Trophoblast cell (in vitro differentiated cells and primary cell): Measurements from ENCODE around the gene CD300C.

Experiments used
- DNase-seq, 2 donors: peaks; one replicate each; pipeline ENCODE4 v3.0.0-alpha.2; 2016
- H2AFZ ChIP-seq: 2 replicates; pipeline ENCODE4 v1.6.1; 2013; ENCODE audit warnings: low read length, moderate library complexity, mild to moderate bottlenecking; ENCODE audit not compliant: insufficient read depth, poor library complexity
- H2AK5ac ChIP-seq: 2 replicates; pipeline ENCODE4 v1.6.1; 2013; ENCODE audit warnings: mild to moderate bottlenecking, low read length
- H2BK120ac ChIP-seq: 2 replicates; pipeline ENCODE4 v1.6.1; 2013; ENCODE audit warnings: low read length, mild to moderate bottlenecking, moderate library complexity; ENCODE audit not compliant: insufficient read depth, poor library complexity
- H2BK12ac ChIP-seq: 2 replicates; pipeline ENCODE4 v1.6.1; 2013; ENCODE audit warnings: mild to moderate bottlenecking, low read length, moderate library complexity
- H2BK5ac ChIP-seq: 2 replicates; pipeline ENCODE4 v1.6.1; 2013; ENCODE audit warnings: low read length, low read depth, moderate library complexity, mild to moderate bottlenecking; ENCODE audit not compliant: poor library complexity
- H3K14ac ChIP-seq: 2 replicates; pipeline ENCODE4 v1.6.1; 2013; ENCODE audit warnings: mild to moderate bottlenecking, low read length
- H3K18ac ChIP-seq: 2 replicates; pipeline ENCODE4 v1.6.1; 2013; ENCODE audit warnings: mild to moderate bottlenecking, low read length
- H3K23ac ChIP-seq: 2 replicates; pipeline ENCODE4 v1.6.1; 2013; ENCODE audit warnings: low read length
- H3K27ac ChIP-seq: 2 replicates; pipeline ENCODE4 v1.5.1; 2013; ENCODE audit warnings: low read depth, mild to moderate bottlenecking, inconsistent platforms, low read length, moderate library complexity
- H3K27me3 ChIP-seq: 2 replicates; pipeline ENCODE4 v1.6.1; 2013; ENCODE audit warnings: inconsistent platforms, mild to moderate bottlenecking, low read length, moderate library complexity; ENCODE audit not compliant: insufficient read depth
- H3K36me3 ChIP-seq, 2 experiments: 1 replicate in 1 of 2; 2 replicates in 1 of 2; pipeline ENCODE4 v1.6.1; 2013; ENCODE audit warnings: low read length in 2 of 2, mild to moderate bottlenecking in 2 of 2, moderate library complexity in 1 of 2; ENCODE audit not compliant: insufficient read depth in 2 of 2, control insufficient read depth in 1 of 2
- H3K4ac ChIP-seq: 2 replicates; pipeline ENCODE4 v1.6.1; 2013; ENCODE audit warnings: low read depth, mild to moderate bottlenecking, low read length, moderate library complexity
- H3K4me1 ChIP-seq, 2 experiments: 1 replicate in 1 of 2; 2 replicates in 1 of 2; pipeline ENCODE4 v1.6.1; 2013; ENCODE audit warnings: low read length in 2 of 2, mild to moderate bottlenecking in 2 of 2, moderate library complexity in 1 of 2; ENCODE audit not compliant: insufficient read depth in 2 of 2, control insufficient read depth in 1 of 2
- H3K4me2 ChIP-seq: 2 replicates; pipeline ENCODE4 v1.6.1; 2013; ENCODE audit warnings: inconsistent platforms, mild to moderate bottlenecking, low read length, moderate library complexity
- H3K4me3 ChIP-seq: 2 replicates; pipeline ENCODE4 v1.5.1; 2013; ENCODE audit warnings: mild to moderate bottlenecking, low read depth, low read length, inconsistent platforms
- H3K79me1 ChIP-seq: one replicate; pipeline ENCODE4 v1.6.1; 2013; ENCODE audit warnings: low read length
- H3K79me2 ChIP-seq: 2 replicates; pipeline ENCODE4 v1.6.1; 2013; ENCODE audit warnings: low read length, mild to moderate bottlenecking; ENCODE audit not compliant: control insufficient read depth, insufficient read depth, poor library complexity
- H3K9ac ChIP-seq: 2 replicates; pipeline ENCODE4 v1.6.1; 2013; ENCODE audit warnings: mild to moderate bottlenecking, low read length
- H3K9me3 ChIP-seq: 2 replicates; pipeline ENCODE4 v1.6.1; 2013; ENCODE audit warnings: low read depth, mild to moderate bottlenecking, control low read depth, inconsistent platforms, low read length; ENCODE audit not compliant: insufficient read depth
- H4K12ac ChIP-seq: 2 replicates; pipeline ENCODE4 v1.6.1; 2013; ENCODE audit warnings: low read depth, mild to moderate bottlenecking, low read length, moderate library complexity
- H4K8ac ChIP-seq: 2 replicates; pipeline ENCODE4 v1.6.1; 2013; ENCODE audit warnings: low read depth, mild to moderate bottlenecking, low read length, moderate library complexity
- H4K91ac ChIP-seq: one replicate; pipeline ENCODE4 v1.6.1; 2013; ENCODE audit warnings: low read depth, mild to moderate bottlenecking, low read length, moderate library complexity
- WGBS: extraction: QIAGEN DNeasy Blood & Tissue Kit; methylation state at CpG from one replicate; pipeline ENCODE4 v1.1.7; 2013; ENCODE audit warnings: missing lambda C conversion rate; ENCODE audit not compliant: insufficient read length, insufficient coverage; ENCODE audit errors: extremely low coverage; 5-methylcytosine and 5-hydroxymethylcytosine counted together

The CD300C gene

GRCh38 chr17:74524653-74525464 is 21.1 kb downstream of the CD300C start:
- Histone ChIP-seq H3K9me3 (peaks cover 27% of the 10 kb centered on the region), H3K79me1 (no peaks in the 10 kb centered on the region), H3K4me1 (no peaks in the 10 kb centered on the region), H3K9ac (no peak overlapping the region), H2AFZ (no peak overlapping the region), H2BK12ac (no peak overlapping the region), H3K27ac (no peak overlapping the region), H3K4me3 (no peak overlapping the region), H3K79me2 (no peaks in the 10 kb centered on the region), H4K12ac (no peak overlapping the region), H3K4ac (no peak overlapping the region), H4K91ac (no peak overlapping the region), H4K8ac (no peak overlapping the region), H2AK5ac (no peak overlapping the region), H3K36me3 (no peaks in the 10 kb centered on the region), H2BK5ac (no peak overlapping the region), H3K27me3 (no peaks in the 10 kb centered on the region), H2BK120ac (no peak overlapping the region), H3K14ac (no peak overlapping the region), H3K4me2 (no peak overlapping the region), H3K23ac (no peak overlapping the region), H3K18ac (no peak overlapping the region)
- no peak for DNase-seq
- WGBS = no CpG with 5 or more reads among the region's 11 CpGs

GRCh38 chr17:74523308-74523707 is 22.6 kb downstream of the CD300C start:
- Histone ChIP-seq H3K4me1 (no peaks in the 10 kb centered on the region), H3K4me2 (no peak overlapping the region), H4K91ac (no peak overlapping the region), H2AK5ac (no peak overlapping the region), H3K27me3 (no peaks in the 10 kb centered on the region), H4K12ac (no peak overlapping the region), H3K79me2 (no peaks in the 10 kb centered on the region), H3K9ac (no peak overlapping the region), H3K18ac (no peak overlapping the region), H3K79me1 (no peaks in the 10 kb centered on the region), H3K4ac (no peak overlapping the region), H3K9me3 (peaks cover 28% of the 10 kb centered on the region), H2BK120ac (no peak overlapping the region), H2AFZ (no peak overlapping the region), H3K14ac (no peak overlapping the region), H3K36me3 (no peaks in the 10 kb centered on the region), H3K27ac (no peak overlapping the region), H4K8ac (no peak overlapping the region), H2BK12ac (no peak overlapping the region), H3K23ac (no peak overlapping the region), H3K4me3 (no peak overlapping the region), H2BK5ac (no peak overlapping the region)
- no CpG with 5 or more reads among the region's 3 CpGs for WGBS
- DNase-seq = no peak

DNA sequence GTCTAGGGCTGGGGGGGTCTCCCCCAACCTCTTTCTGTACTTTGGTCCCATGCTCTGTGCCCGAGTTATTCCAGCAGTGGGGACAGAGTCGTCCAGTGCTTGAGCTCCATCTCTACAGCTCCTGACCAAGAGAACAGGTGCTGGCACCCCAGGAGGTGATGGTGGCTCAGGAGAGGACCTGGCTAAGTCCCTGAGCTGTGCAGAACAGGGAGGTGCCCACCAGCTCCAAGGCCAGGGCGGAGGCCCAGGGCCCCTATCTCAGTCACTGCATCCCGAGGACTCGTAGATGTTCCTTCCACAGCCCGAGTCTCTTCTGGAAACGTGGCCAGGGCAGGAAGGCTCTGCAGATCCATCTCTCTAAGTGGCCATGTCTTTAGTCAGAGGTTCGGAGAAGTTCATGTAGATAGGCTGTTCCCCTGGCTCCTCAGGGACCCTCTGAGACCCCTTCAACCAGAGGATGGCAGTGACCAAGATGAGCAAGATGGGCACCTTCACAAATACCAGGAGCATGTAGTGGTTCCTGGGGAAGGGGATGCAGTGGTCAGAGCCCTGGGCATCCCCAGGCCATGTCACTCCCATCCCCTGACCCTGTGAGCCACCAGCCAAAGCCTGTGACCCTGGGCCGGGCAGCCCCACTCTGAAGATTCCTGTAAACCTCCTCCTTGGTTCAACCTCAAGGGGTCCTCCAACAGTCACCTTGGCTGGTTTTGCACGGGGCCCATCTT is 23.4 kb downstream of the CD300C start:
- no peak overlapping the region for H3K14ac ChIP-seq
- H2AFZ ChIP-seq = no peak overlapping the region
- H2AK5ac ChIP-seq = no peak overlapping the region
- WGBS = no CpG with 5 or more reads among the region's 10 CpGs
- no peak overlapping the region for H2BK5ac ChIP-seq
- DNase-seq = no peak
- H3K4me2 ChIP-seq = no peak overlapping the region
- no peak overlapping the region for H3K4ac ChIP-seq
- H3K9me3 ChIP-seq = peaks cover 28% of the 10 kb centered on the region
- no peak overlapping the region for H3K18ac ChIP-seq
- H3K36me3 ChIP-seq = no peaks in the 10 kb centered on the region
- no peaks in the 10 kb centered on the region for H3K79me2 ChIP-seq
- no peak overlapping the region for H3K4me3 ChIP-seq
- H3K27me3 ChIP-seq = no peaks in the 10 kb centered on the region
- H4K8ac ChIP-seq = no peak overlapping the region
- H3K9ac ChIP-seq = no peak overlapping the region
- H3K79me1 ChIP-seq = no peaks in the 10 kb centered on the region
- H3K23ac ChIP-seq = no peak overlapping the region
- no peaks in the 10 kb centered on the region for H3K4me1 ChIP-seq
- H2BK120ac ChIP-seq = no peak overlapping the region
- H2BK12ac ChIP-seq = no peak overlapping the region
- H4K12ac ChIP-seq = no peak overlapping the region
- H3K27ac ChIP-seq = no peak overlapping the region
- no peak overlapping the region for H4K91ac ChIP-seq

- no CpG with 5 or more reads among the region's 9 CpGs for WGBS
- H3K14ac ChIP-seq = no peak overlapping the region
- H2AK5ac ChIP-seq = no peak overlapping the region
- no peak overlapping the region for H2BK12ac ChIP-seq
- peaks cover 28% of the 10 kb centered on the region for H3K9me3 ChIP-seq
- H3K18ac ChIP-seq = no peak overlapping the region
- H3K4me3 ChIP-seq = no peak overlapping the region
- no peak overlapping the region for H3K23ac ChIP-seq
- no peak overlapping the region for H4K91ac ChIP-seq
- H4K8ac ChIP-seq = no peak overlapping the region
- H2BK5ac ChIP-seq = no peak overlapping the region
- H3K27ac ChIP-seq = no peak overlapping the region
- no peak overlapping the region for H3K9ac ChIP-seq
- H3K4ac ChIP-seq = no peak overlapping the region
- no peak overlapping the region for H3K4me2 ChIP-seq
- no peaks in the 10 kb centered on the region for H3K79me2 ChIP-seq
- H2BK120ac ChIP-seq = no peak overlapping the region
- DNase-seq = peak in 1 of 2 donors; percentile 10
- H2AFZ ChIP-seq = no peak overlapping the region
- H4K12ac ChIP-seq = no peak overlapping the region
- H3K79me1 ChIP-seq = no peaks in the 10 kb centered on the region
- H3K36me3 ChIP-seq = no peaks in the 10 kb centered on the region
- no peaks in the 10 kb centered on the region for H3K27me3 ChIP-seq
- H3K4me1 ChIP-seq = no peaks in the 10 kb centered on the region
These were observed 24.2 kb downstream of the CD300C start for GRCh38 chr17:74521701-74522201.
